Kidney epithelial cell (primary cell): ENCODE data around the gene SORCS2. TPM values are rescaled to one million over a fixed set of nuclear protein-coding genes. Genes with fewer than 3 reads are reported as not detected.

ENCODE experiments used
- DNase-seq: peaks from one replicate; pipeline ENCODE4 v3.0.0-alpha.2; 2010; ENCODE audit warnings: low read depth
- H3K27me3 ChIP-seq: 2 replicates; pipeline ENCODE4 v1.6.0; 2011; ENCODE audit warnings: low read length; ENCODE audit not compliant: control insufficient read depth, insufficient read depth
- H3K36me3 ChIP-seq: 2 replicates; pipeline ENCODE4 v1.5.1; 2011; ENCODE audit warnings: low read length; ENCODE audit not compliant: control insufficient read depth, insufficient read depth
- H3K4me3 ChIP-seq: 2 replicates; pipeline ENCODE4 v1.5.1; 2011; ENCODE audit warnings: low read depth, mild to moderate bottlenecking, control low read depth, low read length
- CTCF ChIP-seq: IDR thresholded peaks from 2 replicates; pipeline ENCODE4 v1.5.1; 2011; ENCODE audit warnings: mild to moderate bottlenecking, moderate library complexity, low read length, control low read depth, inconsistent platforms; ENCODE audit not compliant: insufficient read depth, poor library complexity, severe bottlenecking
- total RNA-seq: library from RNA; depleted of rRNA; stranded (reverse); fragments of >200 nt; gene quantifications from 2 replicates; pipeline ENCODE4 v1.2.3, GENCODE V29; 2015

SORCS2 gene
- total RNA-seq, 1 donor from 2014 or later, result 1.4 TPM

- H3K36me3 ChIP-seq, result no peaks in the 10 kb centered on the region
- H3K4me3 ChIP-seq, result no peak within 1 kb of the TSS
- DNase-seq, result no peak
- no peaks in the 10 kb centered on the region for H3K27me3 ChIP-seq
- no peak for TF ChIP-seq CTCF
Measured at GRCh38 chr4:7434766-7435150, 242.4 kb downstream of the SORCS2 start, which contains the start of gene PSAPL1. TSS of gene PSAPL1 (minus strand) at chr4:7434930. CDS start at chr4:7434879, 51 bp downstream.

GRCh38 chr4:7435471-7436061 is 243.2 kb downstream of the SORCS2 start:
- H3K36me3 ChIP-seq, result no peaks in the 10 kb centered on the region
- TF ChIP-seq CTCF, result no peak
- H3K4me3 ChIP-seq, result no peak overlapping the region
- DNase-seq, result no peak
- H3K27me3 ChIP-seq, result no peaks in the 10 kb centered on the region

DNA sequence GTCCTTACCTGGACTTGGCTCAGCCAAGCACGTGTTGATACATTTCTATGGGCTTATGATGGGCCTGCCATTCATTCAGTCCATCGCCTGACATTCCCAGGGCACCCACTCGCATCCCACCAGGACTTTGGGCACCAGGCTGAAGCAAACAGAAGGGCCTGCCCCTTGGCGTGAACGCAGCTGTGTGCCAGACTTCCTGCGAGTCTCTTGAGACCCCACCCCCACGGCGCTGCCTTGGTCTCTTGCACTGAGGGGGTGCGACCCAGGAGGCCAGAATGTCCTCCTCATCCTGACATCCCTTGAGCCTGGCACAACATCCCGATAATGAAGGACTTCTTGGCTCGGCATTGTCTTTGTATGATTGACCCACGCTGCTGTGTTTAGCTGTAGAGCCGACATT is 243.9 kb downstream of the SORCS2 start:
- Histone ChIP-seq H3K36me3 (no peaks in the 10 kb centered on the region), H3K27me3 (no peaks in the 10 kb centered on the region), H3K4me3 (no peak overlapping the region)
- TF ChIP-seq CTCF, result no peak
- DNase-seq, result no peak

DNA sequence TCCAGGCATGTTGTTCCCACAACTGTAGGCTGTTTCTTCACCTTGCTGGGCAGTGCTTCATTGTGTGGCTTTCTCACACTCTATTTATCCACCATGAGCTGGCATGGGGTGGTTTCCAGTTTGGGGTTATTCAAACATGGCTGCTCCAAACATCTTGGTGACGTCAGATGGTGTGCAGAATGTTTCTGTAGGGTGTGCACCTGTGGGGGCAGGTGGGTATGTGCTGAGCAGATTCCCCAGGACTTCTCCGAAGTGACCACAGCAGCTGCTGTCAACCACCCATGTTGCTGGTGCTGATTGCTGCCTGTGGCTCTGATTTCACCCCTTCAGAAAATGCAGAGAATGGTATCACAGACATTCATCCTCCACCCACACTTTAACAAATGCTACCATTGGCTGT is 247.4 kb downstream of the SORCS2 start:
- no peak overlapping the region for H3K4me3 ChIP-seq
- no peak for DNase-seq
- H3K27me3 ChIP-seq, result no peaks in the 10 kb centered on the region
- H3K36me3 ChIP-seq, result no peaks in the 10 kb centered on the region
- no peak for TF ChIP-seq CTCF

- no peaks in the 10 kb centered on the region for H3K36me3 ChIP-seq
- TF ChIP-seq CTCF, result no peak
- no peak overlapping the region for H3K4me3 ChIP-seq
- DNase-seq, result no peak
- peaks cover 5% of the 10 kb centered on the region for H3K27me3 ChIP-seq
Measured at GRCh38 chr4:7441201-7441600, 248.9 kb downstream of the SORCS2 start.

GRCh38 chr4:7442574-7443162 is 250.3 kb downstream of the SORCS2 start:
- H3K36me3 ChIP-seq, result no peaks in the 10 kb centered on the region
- DNase-seq, result no peak
- TF ChIP-seq CTCF, result no peak
- H3K27me3 ChIP-seq, result peaks cover 5% of the 10 kb centered on the region
- H3K4me3 ChIP-seq, result no peak overlapping the region
